H1 (cell line): ENCODE data around the gene GH1. TPM values are rescaled to one million over a fixed set of nuclear protein-coding genes. Genes with fewer than 3 reads are reported as not detected.

ENCODE experiments used
- CTCF ChIA-PET: fragments of 300-600 bp; sonication (Branson Sonifier 250); formaldehyde crosslinking; loops from one replicate; lab custom pipeline; 2021; ENCODE audit not compliant: partially characterized antibody; lab: Charles Lee
- POLR2A ChIA-PET: fragments of 300-600 bp; sonication (Branson Sonifier 250); formaldehyde crosslinking; loops from one replicate; lab custom pipeline; 2021; ENCODE audit warnings: inconsistent platforms; ENCODE audit not compliant: partially characterized antibody; lab: Charles Lee
- DNase-seq, 2 experiments: peaks; one replicate each; pipeline versions ENCODE4 v3.0.0 to v3.0.0-alpha.2; 2010 to 2022; ENCODE audit warnings: low spot score in 2 of 2, low read depth in 1 of 2, mixed read lengths in 1 of 2
- FAIRE-seq: peaks from 2 replicates; lab custom pipeline; 2011; peaks lifted over from hg19 to GRCh38; lab: Jason Lieb, UNC
- H2AFZ ChIP-seq: 2 replicates; pipeline ENCODE4 v1.8.1; 2012; ENCODE audit warnings: low read length, inconsistent platforms
- H2AK5ac ChIP-seq: 2 replicates; pipeline ENCODE4 v1.6.1; 2013; ENCODE audit warnings: low read depth, low read length
- H2BK120ac ChIP-seq: replicated peaks from 2 replicates; pipeline ENCODE3; 2013; ENCODE audit warnings: low read depth, low read length, inconsistent platforms
- H2BK12ac ChIP-seq: 2 replicates; pipeline ENCODE4 v1.6.1; 2013; ENCODE audit warnings: low read depth, low read length
- H2BK15ac ChIP-seq: 2 replicates; pipeline ENCODE4 v1.6.1; 2013; ENCODE audit warnings: low read length
- H2BK20ac ChIP-seq: 2 replicates; pipeline ENCODE4 v1.6.1; 2013; ENCODE audit warnings: low read length
- H2BK5ac ChIP-seq: 2 replicates; pipeline ENCODE4 v1.6.1; 2013; ENCODE audit warnings: low read depth, low read length
- H3K14ac ChIP-seq: 2 replicates; pipeline ENCODE4 v1.6.1; 2013; ENCODE audit warnings: inconsistent platforms; ENCODE audit not compliant: insufficient read length
- H3K18ac ChIP-seq: 2 replicates; pipeline ENCODE4 v1.6.1; 2013; ENCODE audit warnings: low read length; ENCODE audit errors: extremely low read depth
- H3K23ac ChIP-seq: 2 replicates; pipeline ENCODE4 v1.6.1; 2013; ENCODE audit warnings: inconsistent platforms; ENCODE audit not compliant: insufficient read length
- H3K23me2 ChIP-seq: 2 replicates; pipeline ENCODE4 v1.6.1; 2013; ENCODE audit warnings: low read depth, low read length
- H3K27ac ChIP-seq: 2 replicates; pipeline ENCODE4 v1.6.1; 2011; ENCODE audit warnings: low read depth, low read length, inconsistent platforms
- H3K27me3 ChIP-seq, 4 experiments: replicated peaks in 1 of 4; 1 replicate in 1 of 4; 2 replicates in 3 of 4; pipeline versions ENCODE4 v1.6.1 to v1.8.1; 2011 to 2013; ENCODE audit warnings: low read length in 3 of 4, mild to moderate bottlenecking in 3 of 4, inconsistent platforms in 2 of 4, mixed read lengths in 2 of 4, moderate library complexity in 1 of 4; ENCODE audit not compliant: control insufficient read depth in 3 of 4, insufficient read depth in 3 of 4; ENCODE audit errors: extremely low read depth in 1 of 4
- H3K36me3 ChIP-seq, 4 experiments: 2 replicates each; pipeline versions ENCODE4 v1.6.1 to v1.8.1; 2011 to 2013; ENCODE audit warnings: mild to moderate bottlenecking in 4 of 4, low read length in 3 of 4, moderate library complexity in 2 of 4, control low read depth in 1 of 4, inconsistent platforms in 1 of 4; ENCODE audit not compliant: insufficient read depth in 4 of 4, control insufficient read depth in 2 of 4
- H3K4ac ChIP-seq: replicated peaks from 2 replicates; pipeline ENCODE3; 2013; ENCODE audit warnings: low read length, low read depth, mixed read lengths, inconsistent platforms; ENCODE audit not compliant: insufficient read length
- H3K4me1 ChIP-seq, 4 experiments: replicated peaks in 1 of 4; 1 replicate in 1 of 4; 2 replicates in 3 of 4; pipeline versions ENCODE4 v1.6.1 to v1.8.1; 2011 to 2013; ENCODE audit warnings: low read length in 3 of 4, inconsistent platforms in 2 of 4, mixed read lengths in 1 of 4; ENCODE audit not compliant: insufficient read depth in 4 of 4, control insufficient read depth in 3 of 4
- H3K4me2 ChIP-seq, 2 experiments: 2 replicates each; pipeline versions ENCODE4 v1.6.1 to v1.8.1; 2011 to 2013; ENCODE audit warnings: low read depth in 2 of 2, low read length in 2 of 2, control low read depth in 1 of 2, inconsistent platforms in 1 of 2, mild to moderate bottlenecking in 1 of 2; ENCODE audit not compliant: insufficient read depth in 1 of 2
- H3K4me3 ChIP-seq, 4 experiments: fragments of 200-600, 300-600 bp in 1 of 4; sonication (generic), shearing (Covaris generic), sonication (Bioruptor Twin) in 1 of 4; 2 replicates each; pipeline versions ENCODE4 v1.5.1 to v1.8.1; 2011 to 2016; ENCODE audit warnings: low read length in 4 of 4, low read depth in 3 of 4, control low read depth in 2 of 4, inconsistent platforms in 2 of 4, mild to moderate bottlenecking in 2 of 4, mixed read lengths in 1 of 4, moderate library complexity in 1 of 4; ENCODE audit not compliant: insufficient read depth in 2 of 4; ENCODE audit errors: extremely low read depth in 1 of 4
- H3K56ac ChIP-seq: replicated peaks from 2 replicates; pipeline ENCODE3; 2013; ENCODE audit warnings: low read depth, mild to moderate bottlenecking, mixed read lengths, low read length, inconsistent platforms; ENCODE audit not compliant: insufficient read length
- H3K79me1 ChIP-seq: 2 replicates; pipeline ENCODE4 v1.6.1; 2013; ENCODE audit warnings: low read depth, low read length, control low read depth
- H3K79me2 ChIP-seq, 2 experiments: 2 replicates each; pipeline versions ENCODE4 v1.6.1 to v1.8.1; 2012 to 2013; ENCODE audit warnings: low read length in 2 of 2, mild to moderate bottlenecking in 2 of 2, inconsistent platforms in 1 of 2; ENCODE audit not compliant: insufficient read depth in 2 of 2, control insufficient read depth in 1 of 2
- H3K9ac ChIP-seq, 4 experiments: replicated peaks in 1 of 4; 1 replicate in 1 of 4; 2 replicates in 3 of 4; pipeline versions ENCODE4 v1.6.1 to v1.8.1; 2011 to 2013; ENCODE audit warnings: low read depth in 3 of 4, low read length in 3 of 4, control low read depth in 2 of 4, mild to moderate bottlenecking in 2 of 4, moderate library complexity in 2 of 4, inconsistent platforms in 1 of 4; ENCODE audit errors: extremely low read depth in 1 of 4
- H3K9me3 ChIP-seq, 2 experiments: 2 replicates each; pipeline versions ENCODE4 v1.6.1 to v1.8.1; 2012 to 2013; ENCODE audit warnings: mild to moderate bottlenecking in 2 of 2, moderate library complexity in 2 of 2, control low read depth in 1 of 2, inconsistent platforms in 1 of 2, low read depth in 1 of 2, low read length in 1 of 2, mixed read lengths in 1 of 2; ENCODE audit not compliant: insufficient read depth in 2 of 2
- H4K20me1 ChIP-seq, 2 experiments: replicated peaks in 1 of 2; 2 replicates each; pipeline versions ENCODE3 to v1.8.1; 2011 to 2013; ENCODE audit warnings: inconsistent platforms in 2 of 2, low read length in 2 of 2, mild to moderate bottlenecking in 1 of 2; ENCODE audit not compliant: insufficient read depth in 2 of 2, control insufficient read depth in 1 of 2
- H4K5ac ChIP-seq: 2 replicates; pipeline ENCODE4 v1.6.1; 2013; ENCODE audit warnings: low read length, low read depth, mixed read lengths, inconsistent platforms; ENCODE audit not compliant: insufficient read length
- H4K8ac ChIP-seq: 2 replicates; pipeline ENCODE4 v1.8.0; 2013; ENCODE audit warnings: mild to moderate bottlenecking, moderate library complexity, low read length, inconsistent platforms; ENCODE audit not compliant: insufficient read depth; ENCODE audit errors: extremely low read depth
- H4K91ac ChIP-seq: replicated peaks from 2 replicates; pipeline ENCODE3; 2013; ENCODE audit warnings: low read length, mixed read lengths, inconsistent platforms; ENCODE audit not compliant: insufficient read length
- CHD2 ChIP-seq: IDR thresholded peaks from 2 replicates; pipeline ENCODE4 v1.6.1; 2012; ENCODE audit warnings: low read length, improper control_type of control experiment
- FOSL1 ChIP-seq: IDR thresholded peaks from 2 replicates; pipeline ENCODE4 v1.6.1; 2011; ENCODE audit warnings: mild to moderate bottlenecking, low read depth, low read length, moderate library complexity; ENCODE audit not compliant: insufficient read depth
- HDAC2 ChIP-seq, 2 experiments: fragments of 300-600 bp in 1 of 2; sonication (generic) in 1 of 2; IDR thresholded peaks; 2 replicates each; pipeline ENCODE4 v1.6.1; 2011 to 2012; ENCODE audit warnings: low read depth in 2 of 2, low read length in 2 of 2, mild to moderate bottlenecking in 2 of 2, moderate library complexity in 2 of 2, borderline replicate concordance in 1 of 2, inconsistent platforms in 1 of 2
- JUND ChIP-seq: IDR thresholded peaks from 2 replicates; pipeline ENCODE4 v1.6.1; 2011; ENCODE audit warnings: mild to moderate bottlenecking, improper control_type of control experiment, low read length
- KDM1A ChIP-seq: fragments of 200-600, 300-600 bp; sonication (generic); IDR thresholded peaks from 2 replicates; pipeline ENCODE4 v1.7.1; 2016; ENCODE audit warnings: mild to moderate bottlenecking, low read length, borderline replicate concordance
- MAFK ChIP-seq: IDR thresholded peaks from 2 replicates; pipeline ENCODE4 v1.6.1; 2012; ENCODE audit warnings: low read depth, mild to moderate bottlenecking, improper control_type of control experiment, low read length
- NRF1 ChIP-seq: IDR thresholded peaks from 2 replicates; pipeline ENCODE4 v1.6.1; 2011; ENCODE audit warnings: mild to moderate bottlenecking, low read depth, low read length, improper control_type of control experiment
- PHF8 ChIP-seq: fragments of 200-600 bp; sonication (generic); conservative IDR thresholded peaks from 2 replicates; pipeline ENCODE4 v1.7.1; 2012; ENCODE audit warnings: low read depth, mild to moderate bottlenecking, inconsistent platforms, low read length, moderate library complexity
- POU5F1 ChIP-seq: IDR thresholded peaks from 2 replicates; pipeline ENCODE4 v1.6.1; 2011; ENCODE audit warnings: low read depth, mild to moderate bottlenecking, low read length, moderate library complexity
- RBBP5 ChIP-seq: IDR thresholded peaks from 2 replicates; pipeline ENCODE4 v1.7.1; 2012; ENCODE audit warnings: low read depth, mild to moderate bottlenecking, inconsistent platforms, low read length, moderate library complexity, borderline replicate concordance
- SAP30 ChIP-seq: fragments of 300-600 bp; sonication (generic); IDR thresholded peaks from 2 replicates; pipeline ENCODE4 v1.7.1; 2012; ENCODE audit warnings: low read length, moderate library complexity, mild to moderate bottlenecking, inconsistent platforms; ENCODE audit not compliant: insufficient read depth, insufficient replicate concordance
- YY1 ChIP-seq: IDR thresholded peaks from 2 replicates; pipeline ENCODE4 v1.6.1; 2011; ENCODE audit warnings: low read depth, mild to moderate bottlenecking, low read length
- WGBS, 2 experiments: shearing (Covaris generic) in 1 of 2; methylation state at CpG; one replicate each; pipeline versions ENCODE4 v1.1.6 to v1.1.7; 2013 to 2015; ENCODE audit warnings: low lambda C conversion rate in 2 of 2, mixed read lengths in 2 of 2, inconsistent platforms in 1 of 2, low coverage in 1 of 2, missing lambda C conversion rate in 1 of 2; ENCODE audit not compliant: insufficient replicate concordance in 2 of 2, insufficient coverage in 1 of 2, insufficient read length in 1 of 2; ENCODE audit errors: extremely low coverage in 1 of 2, missing lambda C conversion rate in 1 of 2; 5-methylcytosine and 5-hydroxymethylcytosine counted together
- polyA plus RNA-seq, 7 experiments: library from polyadenylated mRNA; depleted of rRNA in 3 of 7; stranded (reverse) in 5 of 7; unstranded in 2 of 7; fragments of >200 nt in 5 of 7; fragments of 200-250 nt in 2 of 7; gene quantifications; 1 replicate in 5 of 7; 2 replicates in 1 of 7; 4 replicates in 1 of 7; pipeline versions ENCODE4 v1.2.1 to v1.2.3, GENCODE V29; 2011 to 2013; ENCODE audit warnings: missing spikeins in 2 of 7, mixed read lengths in 2 of 7
- total RNA-seq: library from RNA; stranded (reverse); fragmentation: NEBNext Ultra II Directional; extraction: Animal tissue kit (Norgen Biotek cat#: 25700); gene quantifications from 2 replicates; pipeline ENCODE4 v1.2.1, GENCODE V29; 2021

GH1 gene
- total and polyA plus RNA-seq, 2 of the 8 experiments (the other 6 are each of a cell fraction or from before 2014, with no cell fraction given): 0.41 TPM; not detected in 1

DNA sequence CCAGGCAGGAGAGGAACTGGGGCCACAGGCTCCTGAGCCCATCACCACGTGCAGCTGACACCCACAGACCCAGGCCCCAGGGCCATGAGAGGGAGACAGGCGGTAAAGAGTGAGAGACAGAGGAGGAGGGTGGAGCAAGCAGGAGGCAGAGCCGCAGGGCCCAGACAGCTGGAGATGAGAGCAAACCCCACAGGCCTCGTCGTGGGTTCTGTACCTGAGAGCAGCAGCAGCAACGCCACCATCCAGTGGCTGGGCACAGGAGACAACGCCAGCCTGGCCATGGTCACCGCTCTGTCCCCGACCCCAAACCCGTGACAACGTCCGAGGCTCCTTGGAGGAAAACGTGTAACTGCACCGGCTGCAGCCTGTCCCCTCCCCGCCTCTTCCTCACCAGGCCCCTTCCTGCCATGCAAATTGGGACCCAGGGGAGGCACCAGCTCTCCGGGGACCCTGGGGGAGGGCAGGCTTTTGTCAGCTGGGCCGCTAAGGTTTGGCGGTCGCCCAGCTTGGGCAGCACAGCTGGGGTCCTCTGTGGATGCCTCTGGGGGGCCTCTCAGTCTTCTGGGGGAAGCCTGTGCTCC, 13.4 kb upstream of the GH1 start, which contains the start of gene CD79B:
TSS of gene CD79B (minus strand) at position 351 of the 581 bp plus-strand sequence. CDS start at position 281, 70 bp downstream.
- H2BK120ac ChIP-seq: no peak within 1 kb of the TSS
- no peaks in the 10 kb centered on the region for H3K36me3 ChIP-seq
- peak within 1 kb of the TSS; percentile 77 for H2AFZ ChIP-seq
- no peak within 1 kb of the TSS for H3K9ac ChIP-seq
- peak within 1 kb of the TSS; percentile 61 for H4K91ac ChIP-seq
- no peak within 1 kb of the TSS for H3K14ac ChIP-seq
- peak within 1 kb of the TSS; percentile 95 for H2BK15ac ChIP-seq
- no peak within 1 kb of the TSS for H4K5ac ChIP-seq
- peak within 1 kb of the TSS; percentile 86; the same call in 1 of the 2 replicates for H2BK5ac ChIP-seq
- peak within 1 kb of the TSS; percentile 84; the same call in 1 of the 2 replicates for H2BK12ac ChIP-seq
- FAIRE-seq: no peak
- 0 out of 2 replicates have a peak within 1 kb of the TSS, but pooled peaks have one; percentile 34 for H2BK20ac ChIP-seq
- CTCF ChIA-PET: interaction anchor here (0.6 to 11.4 kb wide), 15 partner anchors 8 to 93 kb away, joined by 3 to 164 read pairs (median 6); partner anchors contain the start of genes CSHL1, GH1 and GH2
- peaks cover 0 to 16% (median 12%) of the 10 kb centered on the region in 4 experiments; a peak in 6 of 7 replicates for H3K4me1 ChIP-seq
- 88% methylated on average over 12 of the region's 19 CpGs; no CpG with 5 or more reads in 1 of the 2 experiments for WGBS, 2 experiments
- H2AK5ac ChIP-seq: no peak within 1 kb of the TSS
- H4K20me1 ChIP-seq: no peaks in the 10 kb centered on the region
- peak within 1 kb of the TSS; percentile 3 to 32; a peak in 2 of 4 replicates for H3K4me2 ChIP-seq
- no peak within 1 kb of the TSS for H3K4me3 ChIP-seq
- H3K79me1 ChIP-seq: no peaks in the 10 kb centered on the region
- H3K79me2 ChIP-seq: no peaks in the 10 kb centered on the region
- no peak within 1 kb of the TSS for H3K27ac ChIP-seq
- H3K56ac ChIP-seq: no peak within 1 kb of the TSS
- H3K27me3 ChIP-seq: no peaks in the 10 kb centered on the region
- no peak within 1 kb of the TSS for H3K23ac ChIP-seq
- peak within 1 kb of the TSS; percentile 5; the same call in 1 of the 2 replicates for H3K18ac ChIP-seq
- H3K23me2 ChIP-seq: no peaks in the 10 kb centered on the region
- H3K4ac ChIP-seq: peak within 1 kb of the TSS; percentile 57
- no peaks in the 10 kb centered on the region for H3K9me3 ChIP-seq
- peak within 1 kb of the TSS; percentile 15; the same call in 1 of the 2 replicates for H4K8ac ChIP-seq
- POLR2A ChIA-PET: interaction anchor here (0.6 to 3.3 kb wide), 3 partner anchors 8 to 12 kb away, joined by 3 to 8 read pairs (median 3); no protein-coding TSS in a partner anchor
- DNase-seq: peak in 1 of 2 experiments; percentile 45
- TF ChIP-seq PHF8 (no peak), HDAC2 (IDR thresholded peaks at IDR 0.05; ENCODE audit: borderline replicate concordance in 1 of 2, low read depth in 2 of 2, low read length in 2 of 2) (no peak), MAFK (no peak), FOSL1 (no peak), YY1 (no peak), CHD2 (no peak), SAP30 (no peak), RBBP5 (no peak), KDM1A (no peak), NRF1 (no peak), POU5F1 (no peak), JUND (no peak)
